GM21390 (cell line): ENCODE results near the gene RAD51B.

Experiments
- ATAC-seq: cut with Tn5 transposase; IDR thresholded peaks from one replicate; pipeline ENCODE4 v1.9.1; 2021; ENCODE audit not compliant: unreplicated experiment

Gene RAD51B

GRCh38 chr14:68469208-68469713 lies 649.7 kb downstream of the RAD51B start:
- ATAC-seq = no peak

GRCh38 chr14:68470361-68470760 lies 650.8 kb downstream of the RAD51B start:
- no peak for ATAC-seq

- peak; percentile 52 for ATAC-seq
Observed at GRCh38 chr14:68471029-68471963, 651.7 kb downstream of the RAD51B start.

GRCh38 chr14:68471964-68472508 lies 652.5 kb downstream of the RAD51B start:
- ATAC-seq = no peak

GRCh38 chr14:68473069-68473468 lies 653.5 kb downstream of the RAD51B start:
- ATAC-seq = no peak

- ATAC-seq = no peak
Observed at GRCh38 chr14:68473794-68474193, 654.2 kb downstream of the RAD51B start.

- ATAC-seq = no peak
Observed at GRCh38 chr14:68474741-68475140, 655.2 kb downstream of the RAD51B start.

GRCh38 chr14:68475802-68476201 lies 656.2 kb downstream of the RAD51B start:
- ATAC-seq = no peak

- ATAC-seq = peak; percentile 76
Observed at GRCh38 chr14:68476212-68477109, 656.9 kb downstream of the RAD51B start.

GRCh38 chr14:68477110-68477455 lies 657.5 kb downstream of the RAD51B start:
- no peak for ATAC-seq

GRCh38 chr14:68477461-68478085 lies 658.0 kb downstream of the RAD51B start:
- no peak for ATAC-seq

GRCh38 chr14:68479247-68479646 lies 659.7 kb downstream of the RAD51B start:
- ATAC-seq = no peak

GRCh38 chr14:68482018-68482417 lies 662.4 kb downstream of the RAD51B start:
- ATAC-seq = no peak

GRCh38 chr14:68482772-68483395 lies 663.3 kb downstream of the RAD51B start:
- no peak for ATAC-seq

GRCh38 chr14:68486033-68486732 lies 666.6 kb downstream of the RAD51B start:
- no peak for ATAC-seq

GRCh38 chr14:68486809-68487208 lies 667.2 kb downstream of the RAD51B start:
- no peak for ATAC-seq

- no peak for ATAC-seq
Observed at GRCh38 chr14:68487805-68488590, 668.4 kb downstream of the RAD51B start.

- ATAC-seq = no peak
Observed at GRCh38 chr14:68491793-68492192, 672.2 kb downstream of the RAD51B start.
